Right lobe of liver (tissue), 4 donors: ENCODE data around the gene HIRA.

ENCODE experiments used
- CTCF ChIP-seq, 4 donors: fragments of 200-600 bp in 3 of 4; fragments of 450-650 bp in 1 of 4; IDR thresholded peaks; one replicate each; pipeline versions ENCODE4 v1.5.1 to v1.8.0; 2016 to 2022; ENCODE audit warnings: antibody characterized with exemption in 4 of 4, mild to moderate bottlenecking in 2 of 4
- POLR2A ChIP-seq: fragments of 450-650 bp; IDR thresholded peaks from one replicate; pipeline ENCODE4 v1.6.1; 2017; ENCODE audit warnings: antibody characterized with exemption, mild to moderate bottlenecking
- donor health status: DM: no; HTN: no; CAD: no.
- donor health status: DM: no; HTN: no; CAD: no.
- donor health status: DM: no; HTN: yes; CAD: no.

- TF ChIP-seq CTCF (IDR thresholded peaks at IDR 0.05) (no peak), POLR2A (no peak)
Measured at GRCh38 chr22:19476023-19476422, 44.5 kb upstream of the HIRA start.
